GM23338 (cell line): ENCODE results near the gene EYS. TPM values are rescaled to one million over a fixed set of nuclear protein-coding genes. Genes with fewer than 3 reads are reported as not detected.
A peak's percentile ranks its signal among the peaks of the same experiment; 100 is the strongest.
"Not testable (repeated sequence)": the region's sequence is repeated elsewhere in the genome, so short reads cannot be mapped to it uniquely, and the experiment has no call there.

Source experiments
- ATAC-seq: fragments of 200-7000 bp; cut with Tn5 transposase; 3 replicates; pipeline ENCODE4 v1.9.1; 2020
- DNase-seq: peaks from one replicate; pipeline ENCODE4 v3.0.0-alpha.2; 2015; ENCODE audit warnings: low spot score
- H2AFZ ChIP-seq: fragments of 200-600 bp; sonication (generic); 2 replicates; pipeline ENCODE4 v1.8.0; 2016; ENCODE audit warnings: antibody characterized with exemption, mild to moderate bottlenecking, moderate library complexity
- H3F3A ChIP-seq: fragments of 200-600 bp; sonication (generic); replicated peaks from 2 replicates; pipeline ENCODE4 v1.8.0; 2017; ENCODE audit warnings: antibody characterized with exemption, mixed run types, low read depth
- H3K27ac ChIP-seq: fragments of 200-600 bp; sonication (generic); 2 replicates; pipeline ENCODE4 v1.6.1; 2016; ENCODE audit warnings: low read depth
- H3K27me3 ChIP-seq: fragments of 200-600 bp; sonication (generic); 2 replicates; pipeline ENCODE4 v1.8.0; 2016; ENCODE audit warnings: mild to moderate bottlenecking, mixed run types, moderate library complexity; ENCODE audit not compliant: insufficient read depth
- H3K36me3 ChIP-seq: fragments of 200-600 bp; sonication (generic); 2 replicates; pipeline ENCODE4 v1.8.0; 2016; ENCODE audit warnings: mild to moderate bottlenecking; ENCODE audit not compliant: insufficient read depth
- H3K4me1 ChIP-seq: fragments of 200-600 bp; sonication (generic); 2 replicates; pipeline ENCODE4 v1.8.0; 2016; ENCODE audit warnings: mild to moderate bottlenecking, moderate library complexity; ENCODE audit not compliant: insufficient read depth
- H3K4me2 ChIP-seq: fragments of 200-600 bp; sonication (generic); 2 replicates; pipeline ENCODE4 v1.7.1; 2017; ENCODE audit warnings: mixed run types
- H3K4me3 ChIP-seq: fragments of 200-600 bp; sonication (generic); 2 replicates; pipeline ENCODE4 v1.6.1; 2016; ENCODE audit warnings: mixed run types
- H3K79me2 ChIP-seq: fragments of 200-600 bp; sonication (generic); replicated peaks from 2 replicates; pipeline ENCODE4 v1.8.0; 2017; ENCODE audit warnings: mild to moderate bottlenecking; ENCODE audit not compliant: insufficient read depth
- H3K9me2 ChIP-seq: fragments of 200-600 bp; sonication (generic); 2 replicates; pipeline ENCODE4 v1.8.0; 2017; ENCODE audit not compliant: insufficient read depth
- H4K20me1 ChIP-seq: fragments of 200-600 bp; sonication (generic); replicated peaks from 2 replicates; pipeline ENCODE4 v1.8.0; 2017; ENCODE audit warnings: mild to moderate bottlenecking; ENCODE audit not compliant: insufficient read depth
- H3K27ac Mint-ChIP-seq: 2 replicates; pipeline ENCODE4 v1.8.0; 2020; ENCODE audit warnings: inconsistent platforms, mild to moderate bottlenecking, moderate library complexity, mixed read lengths
- H3K27me3 Mint-ChIP-seq: 3 replicates; pipeline ENCODE4 v1.8.0; 2022; ENCODE audit warnings: low read depth, mild to moderate bottlenecking, moderate library complexity, mixed read lengths, inconsistent platforms; ENCODE audit not compliant: insufficient read depth, poor library complexity
- H3K36me3 Mint-ChIP-seq: 3 replicates; pipeline ENCODE4 v1.8.0; 2021; ENCODE audit warnings: low read depth, mild to moderate bottlenecking, inconsistent platforms, moderate library complexity, mixed read lengths
- H3K4me1 Mint-ChIP-seq: 3 replicates; pipeline ENCODE4 v1.8.0; 2020; ENCODE audit warnings: mild to moderate bottlenecking, inconsistent platforms, mixed read lengths
- H3K4me3 Mint-ChIP-seq: 3 replicates; pipeline ENCODE4 v1.8.0; 2021; ENCODE audit warnings: moderate library complexity, mild to moderate bottlenecking, inconsistent platforms, mixed read lengths
- H3K9me3 Mint-ChIP-seq: 3 replicates; pipeline ENCODE4 v1.8.0; 2020; ENCODE audit warnings: moderate library complexity, mild to moderate bottlenecking, inconsistent platforms, mixed read lengths
- CTCF ChIP-seq, 2 experiments: fragments of 200-600 bp in 1 of 2; sonication (generic) in 1 of 2; conservative IDR thresholded peaks; 2 replicates each; pipeline versions ENCODE4 v1.5.1 to v1.6.1; 2016 to 2017; ENCODE audit warnings: antibody characterized with exemption in 2 of 2, low read depth in 2 of 2, mild to moderate bottlenecking in 2 of 2, moderate library complexity in 1 of 2
- ETS1 ChIP-seq: IDR thresholded peaks from 2 replicates; pipeline ENCODE4 v1.6.1; 2016; ENCODE audit warnings: antibody characterized with exemption
- JUNB ChIP-seq: IDR thresholded peaks from one replicate; pipeline ENCODE4 v1.6.1; 2016; ENCODE audit warnings: antibody characterized with exemption; ENCODE audit not compliant: unreplicated experiment
- NANOG ChIP-seq: IDR thresholded peaks from 2 replicates; pipeline ENCODE4 v1.6.1; 2016; ENCODE audit warnings: antibody characterized with exemption, borderline replicate concordance
- REST ChIP-seq: IDR thresholded peaks from one replicate; pipeline ENCODE4 v1.6.1; 2018; ENCODE audit warnings: antibody characterized with exemption; ENCODE audit not compliant: unreplicated experiment
- ZNF331 ChIP-seq: fragments of 250-450 bp; sonication (Bioruptor Pico); IDR thresholded peaks from 2 replicates; pipeline ENCODE4 v1.5.0; 2020; ENCODE audit warnings: low read depth, mild to moderate bottlenecking, moderate library complexity
- ZNF462 ChIP-seq: fragments of 250-450 bp; sonication (Bioruptor Pico); IDR thresholded peaks from 2 replicates; pipeline ENCODE4 v1.5.0; 2020; ENCODE audit warnings: mild to moderate bottlenecking, moderate library complexity
- polyA plus RNA-seq: library from polyadenylated mRNA; unstranded; fragments of >200 nt; fragmentation: Nextera tagmentation; extraction: Ambion mirVana; gene quantifications from 2 replicates; pipeline ENCODE4 v1.2.1, GENCODE V29; 2016
- total RNA-seq: library from RNA; depleted of rRNA; stranded (reverse); fragments of >200 nt; shearing (Covaris generic); gene quantifications from 2 replicates; pipeline ENCODE4 v1.2.3, GENCODE V29; 2014

Gene EYS
- total and polyA plus RNA-seq, 2 experiments from 2014 or later, result 0.38 to 0.52 TPM

GRCh38 chr6:65569505-65569904 is 137.5 kb downstream of the EYS start (continued):
- TF ChIP-seq ZNF462 (CRISPR knock-in tag), result no peak
- no peak for TF ChIP-seq NANOG
- no peak for TF ChIP-seq JUNB
- no peak for TF ChIP-seq ZNF331 (CRISPR knock-in tag)

GRCh38 chr6:65569056-65569455 is 138.0 kb downstream of the EYS start:
- Mint-ChIP-seq H3K36me3 (peaks cover 18% of the 10 kb centered on the region; the same call in 2 of the 3 replicates), H3K4me3 (peak overlapping the region; percentile 38; the same call in 1 of the 3 replicates), H3K9me3 (peaks cover 39% of the 10 kb centered on the region), H3K27ac (peak overlapping the region; percentile 91), H3K4me1 (peaks cover 29% of the 10 kb centered on the region)
- H3K27ac ChIP-seq, result peak overlapping the region; percentile 98
- peak overlapping the region; percentile 72 for H3K4me2 ChIP-seq
- DNase-seq, result peak; percentile 50
- not testable (repeated sequence) for H3K27me3 ChIP-seq, H3F3A ChIP-seq, H3K9me2 ChIP-seq, H4K20me1 ChIP-seq, H2AFZ ChIP-seq, H3K27me3 Mint-ChIP-seq, H3K79me2 ChIP-seq, H3K36me3 ChIP-seq
- ATAC-seq, result peak; percentile 58
- H3K4me1 ChIP-seq, result peaks cover 41% of the 10 kb centered on the region
- peak overlapping the region; percentile 38 for H3K4me3 ChIP-seq

- Histone ChIP-seq H3K79me2 (no peaks in the 10 kb centered on the region), H4K20me1 (no peaks in the 10 kb centered on the region), H3K4me2 (no peak overlapping the region), H3K36me3 (no peaks in the 10 kb centered on the region), H3K4me3 (no peak overlapping the region), H3F3A (peaks cover 7% of the 10 kb centered on the region), H2AFZ (no peak overlapping the region), H3K27me3 (no peaks in the 10 kb centered on the region), H3K27ac (no peak overlapping the region), H3K4me1 (peaks cover 36% of the 10 kb centered on the region), H3K9me2 (no peaks in the 10 kb centered on the region)
- TF ChIP-seq NANOG (no peak), REST (no peak), CTCF (conservative IDR thresholded peaks at IDR 0.05; ENCODE audit: low read depth in 2 of 2) (peak; percentile 46 to 78), ETS1 (no peak)
- peaks cover 18% of the 10 kb centered on the region; the same call in 2 of the 3 replicates for H3K36me3 Mint-ChIP-seq
- no peak overlapping the region for H3K27ac Mint-ChIP-seq
- H3K27me3 Mint-ChIP-seq, result no peaks in the 10 kb centered on the region
- DNase-seq (peak; percentile 72), ATAC-seq (no peak)
- H3K4me1 Mint-ChIP-seq, result peaks cover 29% of the 10 kb centered on the region
- no peak overlapping the region for H3K4me3 Mint-ChIP-seq
- peaks cover 35% of the 10 kb centered on the region for H3K9me3 Mint-ChIP-seq
Measured at GRCh38 chr6:65566117-65566516, 140.9 kb downstream of the EYS start.
